ENCODE data around the gene EVC. TPM values are rescaled to one million over a fixed set of nuclear protein-coding genes. Genes with fewer than 3 reads are reported as not detected.

EVC gene
- total and polyA plus RNA-seq, 2 of the 8 experiments (the other 6 are each of a cell fraction or from before 2014, with no cell fraction given) = 2.6 to 9.8 TPM

GRCh38 chr4:5664778-5665177 lies 46.2 kb upstream of the EVC start:
- H3K9ac ChIP-seq (replicated peaks in 1 of 4; ENCODE audit: extremely low read depth in 1 of 4, low read depth in 3 of 4, low read length in 3 of 4) = no peak overlapping the region
- CTCF ChIA-PET (ENCODE audit: partially characterized antibody) = interaction anchor here (1.4 kb wide), 1 partner anchor 31 kb away, joined by 5 read pairs; no protein-coding TSS in a partner anchor

More at GRCh38 chr4:5664778-5665177, 46.2 kb upstream of the EVC start:
- Histone ChIP-seq H3K4me2 (ENCODE audit: insufficient read depth in 1 of 2, low read depth in 2 of 2, low read length in 2 of 2) (no peak overlapping the region), H3K27ac (ENCODE audit: low read depth, low read length) (no peak overlapping the region), H3K9me3 (ENCODE audit: insufficient read depth in 2 of 2, low read depth in 1 of 2, low read length in 1 of 2) (peaks cover 3 to 14% of the 10 kb centered on the region in 2 experiments), H2BK120ac (replicated peaks; ENCODE audit: low read depth, low read length) (no peak overlapping the region), H2AK5ac (ENCODE audit: low read depth, low read length) (no peak overlapping the region), H3K4me1 (replicated peaks in 1 of 4; ENCODE audit: control insufficient read depth in 3 of 4, insufficient read depth in 4 of 4, low read length in 3 of 4) (no peaks in the 10 kb centered on the region), H3K27me3 (replicated peaks in 1 of 4; ENCODE audit: control insufficient read depth in 3 of 4, extremely low read depth in 1 of 4, insufficient read depth in 3 of 4, low read length in 3 of 4) (no peaks in the 10 kb centered on the region), H4K8ac (ENCODE audit: extremely low read depth, insufficient read depth, low read length) (no peak overlapping the region), H3K56ac (replicated peaks; ENCODE audit: insufficient read length, low read depth, low read length) (no peak overlapping the region), H4K5ac (ENCODE audit: insufficient read length, low read depth, low read length) (no peak overlapping the region), H3K4me3 (ENCODE audit: extremely low read depth in 1 of 4, insufficient read depth in 2 of 4, low read depth in 3 of 4, low read length in 4 of 4) (no peak overlapping the region), H2BK5ac (ENCODE audit: low read depth, low read length) (no peak overlapping the region), H3K36me3 (ENCODE audit: control insufficient read depth in 2 of 4, insufficient read depth in 4 of 4, low read length in 3 of 4) (peaks cover 0 to 17% (median 0%) of the 10 kb centered on the region in 4 experiments; a peak in 4 of 8 replicates), H2AFZ (ENCODE audit: low read length) (no peak overlapping the region), H3K18ac (ENCODE audit: extremely low read depth, low read length) (no peak overlapping the region), H4K91ac (replicated peaks; ENCODE audit: insufficient read length, low read length) (no peak overlapping the region), H3K23me2 (ENCODE audit: low read depth, low read length) (0 out of 2 replicates have a peak, but pooled peaks cover 2% of the 10 kb centered on the region), H2BK12ac (ENCODE audit: low read depth, low read length) (no peak overlapping the region), H3K4ac (replicated peaks; ENCODE audit: insufficient read length, low read depth, low read length) (no peak overlapping the region), H3K79me1 (ENCODE audit: low read depth, low read length) (no peaks in the 10 kb centered on the region), H3K23ac (ENCODE audit: insufficient read length) (no peak overlapping the region), H3K14ac (ENCODE audit: insufficient read length) (no peak overlapping the region), H3K79me2 (ENCODE audit: control insufficient read depth in 1 of 2, insufficient read depth in 2 of 2, low read length in 2 of 2) (no peaks in the 10 kb centered on the region), H4K20me1 (replicated peaks in 1 of 2; ENCODE audit: control insufficient read depth in 1 of 2, insufficient read depth in 2 of 2, low read length in 2 of 2) (no peaks in the 10 kb centered on the region), H2BK15ac (ENCODE audit: low read length) (no peak overlapping the region), H2BK20ac (ENCODE audit: low read length) (no peak overlapping the region)
- POLR2A ChIA-PET (ENCODE audit: partially characterized antibody) = no interaction called here
- 94% methylated on average over 10 of the region's 12 CpGs; no CpG with 5 or more reads in 1 of the 2 experiments for WGBS, 2 experiments (ENCODE audit: extremely low coverage in 1 of 2, insufficient coverage in 1 of 2, insufficient read length in 1 of 2, insufficient replicate concordance in 2 of 2, low coverage in 1 of 2, low lambda C conversion rate in 2 of 2, missing lambda C conversion rate in 1 of 2)
- no peak for FAIRE-seq
- no peak for DNase-seq (ENCODE audit: low read depth in 1 of 2, low spot score in 2 of 2)
- TF ChIP-seq TEAD4 (IDR thresholded peaks at IDR 0.05; ENCODE audit: low read depth, low read length) (no peak), JUN (IDR thresholded peaks at IDR 0.05; ENCODE audit: low read depth, low read length) (no peak), CTBP2 (IDR thresholded peaks at IDR 0.05; ENCODE audit: borderline replicate concordance, insufficient read depth, insufficient read length, low read length) (no peak), GABPA (IDR thresholded peaks at IDR 0.05; ENCODE audit: borderline replicate concordance, insufficient read depth, low read length) (no peak), RXRA (IDR thresholded peaks at IDR 0.05; ENCODE audit: insufficient read depth, low read depth, low read length) (no peak), BRCA1 (IDR thresholded peaks at IDR 0.05; ENCODE audit: low read depth, low read length) (no peak), E2F6 (IDR thresholded peaks at IDR 0.05) (no peak), SP1 (IDR thresholded peaks at IDR 0.05; ENCODE audit: low read depth, low read length) (no peak), POLR2AphosphoS5 (IDR thresholded peaks at IDR 0.05; ENCODE audit: low read depth, low read length) (no peak), POLR2A (IDR thresholded peaks at IDR 0.05; ENCODE audit: control extremely low read depth in 1 of 2, low read depth in 2 of 2, low read length in 2 of 2) (no peak), KDM5A (IDR thresholded peaks at IDR 0.05; ENCODE audit: low read length) (no peak), HDAC2 (IDR thresholded peaks at IDR 0.05; ENCODE audit: borderline replicate concordance in 1 of 2, low read depth in 2 of 2, low read length in 2 of 2) (no peak), CHD1 (IDR thresholded peaks at IDR 0.05; ENCODE audit: low read depth, low read length) (no peak), BACH1 (IDR thresholded peaks at IDR 0.05; ENCODE audit: low read length) (no peak)

All from H1 (cell line).